Kidney (tissue), 14 donors: ENCODE results near the gene TCF15. TPM values are rescaled to one million over a fixed set of nuclear protein-coding genes. Genes with fewer than 3 reads are reported as not detected.

Source experiments
- DNase-seq, 5 donors: peaks; one replicate each; pipeline ENCODE4 v3.0.0-alpha.2; 2013 to 2020
- FAIRE-seq: peaks from 2 replicates; lab custom pipeline; 2012; peaks lifted over from hg19 to GRCh38; lab: Jason Lieb, UNC
- H3K27ac ChIP-seq, 2 donors: one replicate each; pipeline ENCODE4 v1.7.0; 2013; ENCODE audit warnings: low read depth in 2 of 2, low read length in 2 of 2, inconsistent platforms in 1 of 2
- H3K27me3 ChIP-seq: one replicate; pipeline ENCODE4 v1.7.1; 2013; ENCODE audit warnings: low read length, inconsistent platforms; ENCODE audit not compliant: control insufficient read depth, insufficient read depth
- H3K36me3 ChIP-seq, 3 donors: one replicate each; pipeline versions ENCODE4 v1.7.0 to v1.7.1; 2013; ENCODE audit warnings: low read length in 3 of 3, control low read depth in 1 of 3, inconsistent platforms in 1 of 3; ENCODE audit not compliant: insufficient read depth in 3 of 3, control insufficient read depth in 2 of 3
- H3K4me1 ChIP-seq, 3 donors: one replicate each; pipeline versions ENCODE4 v1.7.0 to v1.7.1; 2013; ENCODE audit warnings: low read length in 3 of 3, inconsistent platforms in 1 of 3, low read depth in 1 of 3; ENCODE audit not compliant: control insufficient read depth in 2 of 3, insufficient read depth in 2 of 3
- H3K4me3 ChIP-seq, 3 donors: one replicate each; pipeline versions ENCODE4 v1.7.0 to v1.8.1; 2013; ENCODE audit warnings: low read length in 3 of 3, control low read depth in 1 of 3, inconsistent platforms in 1 of 3
- H3K9ac ChIP-seq, 3 donors: one replicate each; pipeline versions ENCODE4 v1.7.0 to v1.7.1; 2013; ENCODE audit warnings: low read length in 3 of 3, control low read depth in 1 of 3, inconsistent platforms in 1 of 3
- H3K9me3 ChIP-seq, 3 donors: one replicate each; pipeline versions ENCODE4 v1.7.0 to v1.7.1; 2013; ENCODE audit warnings: low read length in 3 of 3, control low read depth in 1 of 3, inconsistent platforms in 1 of 3; ENCODE audit not compliant: control insufficient read depth in 2 of 3, insufficient read depth in 1 of 3
- CTCF ChIP-seq: IDR thresholded peaks from 3 replicates; pipeline ENCODE4 v1.5.1; 2012; ENCODE audit warnings: mild to moderate bottlenecking, moderate library complexity, borderline replicate concordance; ENCODE audit not compliant: insufficient read depth; ENCODE audit errors: extremely low read depth
- intact Hi-C: fragments of 100-400 bp; cut with DNase I; formaldehyde crosslinking; loops from one replicate; pipeline ENCODE4 v1.11.1; 2022
- polyA plus RNA-seq: library from polyadenylated mRNA; stranded (reverse); fragments of 350-450 nt; fragmentation: Illumina TruSeq; extraction: RNeasy Lipid Tissue Mini Kit (QIAGEN cat#74804); gene quantifications from one replicate; pipeline ENCODE4 v1.2.3, GENCODE V29; 2014; ENCODE audit warnings: low read depth, low replicate concordance; ENCODE audit not compliant: insufficient read depth
- total RNA-seq: library from RNA; stranded (reverse); fragmentation: NEBNext Ultra II Directional; extraction: Animal tissue kit (Norgen Biotek cat#: 25700); gene quantifications from one replicate; pipeline ENCODE4 v1.2.1, GENCODE V29; 2021
- donor health status: control.
- donor health status: control.
- donor health status: control.
- donor health status: control.
- donor health status: control.
- donor health status: DM: yes; HTN: yes; CAD: no.
- donor health status: Normal renal cell carcinoma (clear cell type).

Gene TCF15
- total and polyA plus RNA-seq, 2 donors from 2014 or later, result 0.63 to 1.6 TPM

- intact Hi-C loops, result no loop called here
Observed at GRCh38 chr20:592506-592905, 17.6 kb downstream of the TCF15 start.

GRCh38 chr20:591941-592340, 18.2 kb downstream of the TCF15 start:
- no peak for TF ChIP-seq CTCF
- peaks cover 0 to 2% (median 0%) of the 10 kb centered on the region in 3 donors for H3K4me1 ChIP-seq
- H3K9me3 ChIP-seq, result no peaks in the 10 kb centered on the region
- intact Hi-C loops, result no loop called here
- FAIRE-seq (no peak), DNase-seq (no peak)
- H3K27ac ChIP-seq, result no peak overlapping the region
- H3K9ac ChIP-seq, result no peak overlapping the region
- H3K36me3 ChIP-seq, result no peaks in the 10 kb centered on the region
- H3K4me3 ChIP-seq, result no peak overlapping the region
- H3K27me3 ChIP-seq, result no peaks in the 10 kb centered on the region

More at GRCh38 chr20:592506-592905, 17.6 kb downstream of the TCF15 start:
- Histone ChIP-seq H3K27ac (no peak overlapping the region), H3K9ac (no peak overlapping the region), H3K27me3 (no peaks in the 10 kb centered on the region), H3K4me3 (no peak overlapping the region), H3K36me3 (no peaks in the 10 kb centered on the region), H3K9me3 (no peaks in the 10 kb centered on the region), H3K4me1 (peaks cover 0 to 2% (median 0%) of the 10 kb centered on the region in 3 donors)
- DNase-seq (no peak), FAIRE-seq (no peak)
- no peak for TF ChIP-seq CTCF

GRCh38 chr20:588932-589672, 21.0 kb downstream of the TCF15 start:
- no peak overlapping the region for H3K27ac ChIP-seq
- intact Hi-C loops, result no loop called here

More at GRCh38 chr20:588932-589672, 21.0 kb downstream of the TCF15 start:
- H3K4me3 ChIP-seq, result no peak overlapping the region
- no peaks in the 10 kb centered on the region for H3K27me3 ChIP-seq
- H3K36me3 ChIP-seq, result no peaks in the 10 kb centered on the region
- no peak overlapping the region for H3K9ac ChIP-seq
- no peak for DNase-seq
- no peak for TF ChIP-seq CTCF
- FAIRE-seq, result no peak
- H3K4me1 ChIP-seq, result peaks cover 0 to 2% (median 0%) of the 10 kb centered on the region in 3 donors
- H3K9me3 ChIP-seq, result no peaks in the 10 kb centered on the region
